Kidney tubule cell (primary cell): Measurements from ENCODE around the gene UBTD2.
"Not testable (repeated sequence)": the region's sequence is repeated elsewhere in the genome, so short reads cannot be mapped to it uniquely, and the experiment has no call there.

Experiments used
- DNase-seq: peaks from one replicate; pipeline ENCODE4 v3.0.0-alpha.2; 2018; ENCODE audit warnings: low spot score

UBTD2 gene

GRCh38 chr5:172293054-172293744, 9.6 kb upstream of the UBTD2 start:
- peak; percentile 76 for DNase-seq

- DNase-seq, result not testable (repeated sequence)
Measured at GRCh38 chr5:172291837-172292236, 8.3 kb upstream of the UBTD2 start.

- DNase-seq, result no peak
Measured at GRCh38 chr5:172288465-172288864, 4.9 kb upstream of the UBTD2 start.

GRCh38 chr5:172287140-172287539, 3.6 kb upstream of the UBTD2 start:
- DNase-seq, result not testable (repeated sequence)

GRCh38 chr5:172285226-172286143, 1.9 kb upstream of the UBTD2 start:
- DNase-seq, result no peak

GRCh38 chr5:172284611-172284980, 1.0 kb upstream of the UBTD2 start:
- DNase-seq, result no peak

GRCh38 chr5:172283862-172284610, 472 bp upstream of the UBTD2 start:
- DNase-seq, result peak; percentile 83

- peak; percentile 77 for DNase-seq
Measured at GRCh38 chr5:172282272-172283019, 1.1 kb downstream of the UBTD2 start.

GRCh38 chr5:172281346-172281745, 2.2 kb downstream of the UBTD2 start:
- no peak for DNase-seq

GRCh38 chr5:172280929-172281328, 2.6 kb downstream of the UBTD2 start:
- no peak for DNase-seq

GRCh38 chr5:172280317-172280716, 3.2 kb downstream of the UBTD2 start:
- no peak for DNase-seq

- DNase-seq, result no peak
Measured at GRCh38 chr5:172278356-172278755, 5.2 kb downstream of the UBTD2 start.

GRCh38 chr5:172276214-172276613, 7.3 kb downstream of the UBTD2 start:
- no peak for DNase-seq

GRCh38 chr5:172274951-172275753, 8.4 kb downstream of the UBTD2 start:
- peak; percentile 97 for DNase-seq

- DNase-seq, result no peak
Measured at GRCh38 chr5:172267943-172268342, 15.6 kb downstream of the UBTD2 start.

- no peak for DNase-seq
Measured at GRCh38 chr5:172266676-172267092, 16.9 kb downstream of the UBTD2 start.

- no peak for DNase-seq
Measured at GRCh38 chr5:172266071-172266675, 17.4 kb downstream of the UBTD2 start.

- DNase-seq, result no peak
Measured at GRCh38 chr5:172264815-172265395, 18.7 kb downstream of the UBTD2 start.

- no peak for DNase-seq
Measured at GRCh38 chr5:172255444-172255843, 28.1 kb downstream of the UBTD2 start.

GRCh38 chr5:172252501-172252900, 31.1 kb downstream of the UBTD2 start:
- DNase-seq, result no peak
